CD4-positive, alpha-beta T cell treated with Interleukin-10 for 1 hour (primary cell): ENCODE measurements around the gene INCA1.

Experiments used
- DNase-seq: peaks from one replicate; pipeline ENCODE4 v3.0.0-alpha.2; 2020

The INCA1 gene

GRCh38 chr17:5003214-5003867 is 6.0 kb upstream of the INCA1 start:
- no peak for DNase-seq

- DNase-seq, result no peak
These were observed 4.9 kb upstream of the INCA1 start for GRCh38 chr17:5002121-5002788.

GRCh38 chr17:5000237-5000639 is 2.9 kb upstream of the INCA1 start:
- no peak for DNase-seq

- DNase-seq, result no peak
These were observed 2.2 kb upstream of the INCA1 start for GRCh38 chr17:4999430-5000093.

GRCh38 chr17:4998732-4999429 is 1.6 kb upstream of the INCA1 start:
- DNase-seq, result no peak

- DNase-seq, result no peak
These were observed 857 bp upstream of the INCA1 start for GRCh38 chr17:4998027-4998731.

GRCh38 chr17:4994081-4994595 is 3.2 kb downstream of the INCA1 start:
- no peak for DNase-seq

- DNase-seq, result no peak
These were observed 9.4 kb downstream of the INCA1 start for GRCh38 chr17:4987767-4988567.

GRCh38 chr17:4986951-4987766 is 10.2 kb downstream of the INCA1 start, which contains the start of gene CAMTA2:
Gene CAMTA2, minus strand, starts transcription at chr17:4987675. Its CDS starts 1,453 bp downstream, at chr17:4986222.
- DNase-seq, result peak; percentile 88

GRCh38 chr17:4986403-4986802 is 10.9 kb downstream of the INCA1 start:
- no peak for DNase-seq

- DNase-seq, result no peak
These were observed 15.0 kb downstream of the INCA1 start for GRCh38 chr17:4982305-4982704.

- peak; percentile 78 for DNase-seq
These were observed 16.6 kb downstream of the INCA1 start for GRCh38 chr17:4980644-4981216.

GRCh38 chr17:4978726-4979125 is 18.6 kb downstream of the INCA1 start:
- no peak for DNase-seq

GRCh38 chr17:4974115-4974670 is 23.1 kb downstream of the INCA1 start:
- DNase-seq, result no peak

- DNase-seq, result no peak
These were observed 23.8 kb downstream of the INCA1 start for GRCh38 chr17:4973256-4974114.

- DNase-seq, result no peak
These were observed 24.6 kb downstream of the INCA1 start for GRCh38 chr17:4972752-4973151.

GRCh38 chr17:4972322-4972721 is 25.0 kb downstream of the INCA1 start:
- no peak for DNase-seq

GRCh38 chr17:4971826-4972225 is 25.5 kb downstream of the INCA1 start:
- DNase-seq, result no peak

GRCh38 chr17:4970273-4970672 is 27.0 kb downstream of the INCA1 start:
- DNase-seq, result no peak
